T-helper 17 cell (primary cell): ENCODE results near the gene ZIC4. TPM values are rescaled to one million over a fixed set of nuclear protein-coding genes. Genes with fewer than 3 reads are reported as not detected.

Source experiments
- ATAC-seq: fragments of 150-1000 bp; cut with Tn5 transposase; 2 replicates; pipeline ENCODE4 v1.10.0; 2021; ENCODE audit warnings: mild to moderate bottlenecking, moderate library complexity
- DNase-seq, 3 donors: peaks; one replicate each; pipeline versions ENCODE4 v3.0.0 to v3.0.0-alpha.2; 2020 to 2021
- H3K9me3 ChIP-seq: one replicate; pipeline ENCODE4 v1.7.0; 2013; ENCODE audit warnings: low read length, mild to moderate bottlenecking; ENCODE audit not compliant: control insufficient read depth, poor library complexity, severe bottlenecking
- H3K27ac Mint-ChIP-seq: one replicate; pipeline ENCODE4 v1.8.0; 2022; ENCODE audit warnings: mild to moderate bottlenecking, moderate library complexity, mixed read lengths
- H3K27me3 Mint-ChIP-seq: one replicate; pipeline ENCODE4 v1.8.0; 2022; ENCODE audit warnings: mixed read lengths
- H3K36me3 Mint-ChIP-seq: one replicate; pipeline ENCODE4 v1.8.0; 2022; ENCODE audit warnings: low read depth, mixed read lengths
- H3K4me1 Mint-ChIP-seq: one replicate; pipeline ENCODE4 v1.8.0; 2022; ENCODE audit warnings: mild to moderate bottlenecking, mixed read lengths
- H3K4me3 Mint-ChIP-seq: one replicate; pipeline ENCODE4 v1.8.0; 2022; ENCODE audit warnings: mild to moderate bottlenecking, moderate library complexity, mixed read lengths
- total RNA-seq, 4 donors: library from RNA in 2 of 4; stranded (reverse) in 2 of 4; gene quantifications; one replicate each; pipeline ENCODE4 v1.2.3 and lab custom pipeline; 2022 to 2026

Gene ZIC4
- total RNA-seq, 2 donors from 2014 or later = not detected

- H3K36me3 Mint-ChIP-seq = no peaks in the 10 kb centered on the region
- DNase-seq = no peak
- no peaks in the 10 kb centered on the region for H3K4me1 Mint-ChIP-seq
- no peaks in the 10 kb centered on the region for H3K9me3 ChIP-seq
- H3K27ac Mint-ChIP-seq = no peak overlapping the region
- no peak for ATAC-seq
- peaks cover 52% of the 10 kb centered on the region for H3K27me3 Mint-ChIP-seq
- no peak overlapping the region for H3K4me3 Mint-ChIP-seq
Measured at GRCh38 chr3:147360646-147361453, 45.5 kb downstream of the ZIC4 start.

- no peak overlapping the region for H3K27ac Mint-ChIP-seq
- H3K9me3 ChIP-seq = no peaks in the 10 kb centered on the region
- H3K27me3 Mint-ChIP-seq = peaks cover 57% of the 10 kb centered on the region
- no peaks in the 10 kb centered on the region for H3K36me3 Mint-ChIP-seq
- ATAC-seq (no peak), DNase-seq (no peak)
- H3K4me3 Mint-ChIP-seq = no peak overlapping the region
- H3K4me1 Mint-ChIP-seq = no peaks in the 10 kb centered on the region
Measured at GRCh38 chr3:147360051-147360439, 46.3 kb downstream of the ZIC4 start.

DNA sequence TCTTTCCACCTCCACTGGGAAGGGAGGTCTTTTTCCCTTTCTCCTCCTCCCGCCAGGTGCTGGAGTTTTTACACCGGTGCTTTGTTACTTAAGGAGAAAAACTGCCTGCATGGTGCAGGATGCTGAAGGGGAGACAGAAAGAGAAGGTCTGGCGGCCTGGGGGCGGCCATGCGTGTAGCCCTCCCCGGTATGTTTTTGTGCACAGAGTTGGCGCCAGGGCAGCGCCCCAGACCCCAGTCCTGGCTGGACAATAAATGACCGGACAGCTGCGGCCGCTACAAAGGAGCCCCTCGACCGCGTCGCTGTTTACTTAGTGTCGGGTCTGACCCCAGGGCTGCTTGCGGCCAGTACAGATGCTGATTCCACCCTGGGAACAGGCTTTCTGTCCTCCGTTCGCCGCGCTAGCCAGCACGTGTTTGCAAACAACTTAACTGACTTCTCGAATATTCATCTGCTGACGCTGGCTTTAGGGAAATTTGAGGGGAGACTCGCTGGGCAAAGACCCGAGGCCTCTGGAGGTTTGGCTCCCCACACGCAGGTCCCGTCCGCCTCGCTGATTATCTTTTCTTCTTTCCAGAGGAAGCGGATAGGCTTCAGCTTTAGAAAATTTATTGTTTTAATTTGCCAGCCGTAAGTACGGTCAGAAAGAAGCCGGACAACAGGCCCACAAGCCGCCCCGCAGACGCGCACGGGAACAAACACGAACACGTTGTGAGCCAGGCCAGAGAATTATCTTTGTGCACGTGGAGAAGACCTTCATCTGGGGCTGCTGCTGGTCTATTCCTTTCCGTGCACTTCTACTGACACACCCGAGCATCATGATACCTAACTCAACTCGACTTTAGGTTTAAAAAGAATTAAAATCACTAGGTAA lies 46.9 kb downstream of the ZIC4 start:
- peaks cover under 1% of the 10 kb centered on the region for H3K9me3 ChIP-seq
- ATAC-seq (no peak), DNase-seq (no peak)
- H3K27me3 Mint-ChIP-seq = peaks cover 64% of the 10 kb centered on the region
- H3K4me1 Mint-ChIP-seq = no peaks in the 10 kb centered on the region
- no peak overlapping the region for H3K27ac Mint-ChIP-seq
- no peaks in the 10 kb centered on the region for H3K36me3 Mint-ChIP-seq
- no peak overlapping the region for H3K4me3 Mint-ChIP-seq

DNA sequence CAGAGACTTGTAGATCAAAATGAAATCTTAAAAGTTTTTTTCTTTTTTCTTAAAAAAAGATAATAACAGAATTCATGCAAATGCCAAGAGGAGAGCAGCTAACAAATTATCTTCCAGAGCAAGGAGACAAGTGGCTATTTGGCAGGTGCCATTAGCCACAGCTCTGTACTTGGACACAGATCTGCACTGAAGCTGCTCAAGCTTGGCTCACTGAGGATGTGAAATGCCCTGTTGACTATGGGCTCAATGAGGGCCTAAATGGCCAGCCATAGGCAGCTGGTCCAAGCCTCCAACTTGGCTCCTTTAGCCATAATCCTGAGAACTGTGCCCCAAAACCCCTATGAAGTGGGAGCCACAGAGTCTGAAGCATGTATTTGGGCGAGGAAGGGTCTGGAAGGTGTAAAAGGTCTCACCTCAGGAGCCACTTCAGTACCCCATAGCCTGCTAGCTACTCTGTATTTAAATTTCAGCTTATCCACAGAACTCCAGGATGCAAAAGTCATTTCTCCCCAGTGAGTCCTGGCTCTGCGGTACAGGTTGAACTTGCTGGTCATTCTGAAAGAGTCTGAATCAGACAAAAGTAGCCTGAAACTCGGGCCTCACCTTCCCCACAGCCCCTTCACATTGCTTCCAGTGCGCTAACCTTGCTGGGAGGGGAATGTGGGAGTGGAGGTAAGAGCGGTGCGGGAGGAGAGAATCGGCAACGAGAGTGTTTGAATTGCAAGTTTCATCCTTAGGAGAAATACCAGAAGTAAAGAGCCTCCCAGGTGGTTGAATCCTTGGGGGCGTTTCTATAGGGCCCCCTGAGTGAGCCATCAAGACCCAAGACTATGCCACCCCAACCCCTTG lies 48.0 kb downstream of the ZIC4 start:
- no peaks in the 10 kb centered on the region for H3K4me1 Mint-ChIP-seq

GRCh38 chr3:147356909-147357900 lies 49.1 kb downstream of the ZIC4 start:
- no peak for ATAC-seq
- no peaks in the 10 kb centered on the region for H3K4me1 Mint-ChIP-seq
- no peak overlapping the region for H3K27ac Mint-ChIP-seq

More for the DNA sequence above, 48.0 kb downstream of the ZIC4 start:
- peaks cover 70% of the 10 kb centered on the region for H3K27me3 Mint-ChIP-seq
- ATAC-seq (no peak), DNase-seq (no peak)
- peaks cover 2% of the 10 kb centered on the region for H3K36me3 Mint-ChIP-seq
- H3K27ac Mint-ChIP-seq = no peak overlapping the region
- H3K4me3 Mint-ChIP-seq = no peak overlapping the region
- H3K9me3 ChIP-seq = peaks cover 2% of the 10 kb centered on the region

DNA sequence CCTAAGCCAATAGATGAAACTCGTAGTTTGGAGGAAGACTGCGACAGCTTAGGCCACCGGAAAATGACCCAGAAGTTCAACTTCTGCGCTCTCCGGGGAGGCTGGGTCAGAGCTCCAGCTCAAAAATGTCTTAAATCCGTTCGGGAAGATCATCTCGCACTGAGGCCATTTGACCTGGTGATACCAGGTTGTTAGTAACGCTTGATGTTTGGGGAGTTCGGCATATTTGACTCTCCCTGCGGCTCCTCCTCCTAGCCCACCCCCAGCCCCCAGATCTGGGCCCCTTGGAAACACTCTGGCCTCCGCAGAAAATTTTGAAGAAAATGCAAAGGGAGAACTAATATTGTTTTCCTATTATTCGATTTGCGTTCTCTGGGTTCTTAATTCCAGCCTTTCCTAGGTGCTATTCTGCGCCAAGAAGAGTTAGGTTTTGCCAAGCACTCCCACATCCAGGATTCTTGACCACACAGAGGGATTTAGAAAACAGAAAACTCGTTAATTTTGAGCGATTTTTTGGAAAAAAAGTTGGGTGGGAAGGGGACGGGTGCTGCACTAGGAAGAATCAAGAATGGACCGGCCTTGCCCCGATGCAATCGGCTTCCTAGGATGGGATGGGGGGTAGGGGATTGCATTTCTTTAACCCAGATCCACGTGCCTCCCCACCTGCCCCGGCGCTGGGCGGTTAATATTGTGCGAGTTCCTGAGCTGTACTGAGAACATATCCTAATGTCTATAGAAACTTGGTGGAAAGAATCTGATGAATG lies 50.0 kb downstream of the ZIC4 start:
- peaks cover 2% of the 10 kb centered on the region for H3K9me3 ChIP-seq
- Mint-ChIP-seq H3K27ac (no peak overlapping the region), H3K36me3 (peaks cover 2% of the 10 kb centered on the region), H3K27me3 (peaks cover 65% of the 10 kb centered on the region), H3K4me3 (no peak overlapping the region), H3K4me1 (no peaks in the 10 kb centered on the region)
- DNase-seq (no peak), ATAC-seq (no peak)

More at GRCh38 chr3:147356909-147357900, 49.1 kb downstream of the ZIC4 start:
- Mint-ChIP-seq H3K27me3 (peaks cover 70% of the 10 kb centered on the region), H3K4me3 (no peak overlapping the region), H3K36me3 (peaks cover 2% of the 10 kb centered on the region)
- peaks cover 2% of the 10 kb centered on the region for H3K9me3 ChIP-seq
- no peak for DNase-seq

DNA sequence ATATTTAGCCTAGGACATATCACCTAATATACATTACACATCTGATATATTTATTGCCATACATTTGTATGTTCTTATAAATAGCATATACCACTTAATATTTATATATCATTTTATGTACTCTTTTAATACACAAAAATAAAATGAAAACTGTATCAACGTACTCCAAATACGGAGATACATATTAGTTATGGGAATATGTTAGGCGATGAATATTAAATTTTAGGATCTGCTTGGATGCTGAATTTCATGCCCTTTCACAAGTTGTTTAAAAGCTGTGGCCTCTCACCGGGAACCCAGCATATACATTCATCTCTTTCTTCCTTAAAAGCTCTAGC lies 50.6 kb downstream of the ZIC4 start:
- no peak for DNase-seq
- no peak overlapping the region for H3K4me3 Mint-ChIP-seq
- H3K9me3 ChIP-seq = peaks cover 2% of the 10 kb centered on the region
- peaks cover 2% of the 10 kb centered on the region for H3K36me3 Mint-ChIP-seq
- H3K27me3 Mint-ChIP-seq = peaks cover 63% of the 10 kb centered on the region
- ATAC-seq = no peak
- H3K27ac Mint-ChIP-seq = no peak overlapping the region
- H3K4me1 Mint-ChIP-seq = no peaks in the 10 kb centered on the region

- Mint-ChIP-seq H3K4me1 (no peaks in the 10 kb centered on the region), H3K36me3 (peaks cover 2% of the 10 kb centered on the region), H3K27me3 (peaks cover 58% of the 10 kb centered on the region), H3K4me3 (no peak overlapping the region), H3K27ac (no peak overlapping the region)
- ATAC-seq = no peak
- H3K9me3 ChIP-seq = peaks cover 2% of the 10 kb centered on the region
- DNase-seq = no peak
Measured at GRCh38 chr3:147355084-147355752, 51.1 kb downstream of the ZIC4 start.

GRCh38 chr3:147354623-147355022 lies 51.7 kb downstream of the ZIC4 start:
- ATAC-seq (no peak), DNase-seq (no peak)
- Mint-ChIP-seq H3K36me3 (peaks cover 2% of the 10 kb centered on the region), H3K27ac (peak overlapping the region; percentile 17), H3K4me3 (no peak overlapping the region), H3K27me3 (peaks cover 52% of the 10 kb centered on the region), H3K4me1 (no peaks in the 10 kb centered on the region)
- peaks cover 2% of the 10 kb centered on the region for H3K9me3 ChIP-seq

DNA sequence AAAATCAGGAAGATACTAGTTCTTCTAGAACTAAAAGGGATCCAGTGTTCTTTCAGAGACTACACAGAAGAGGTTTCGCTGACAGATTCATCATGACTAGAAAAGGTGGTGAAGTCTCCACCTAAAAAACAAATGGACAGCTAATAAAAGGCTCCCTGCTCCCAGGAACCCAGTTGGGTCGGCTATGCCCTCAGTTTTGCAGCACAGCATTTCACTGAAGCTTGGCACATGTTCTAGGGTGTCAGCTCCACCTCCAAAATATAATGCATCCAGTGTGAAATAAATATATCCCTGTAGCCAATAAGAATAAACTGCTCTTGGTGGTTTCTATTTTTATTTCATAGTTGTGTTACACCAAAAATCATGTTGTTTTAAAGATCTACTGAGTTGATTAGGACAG lies 55.0 kb downstream of the ZIC4 start:
- Mint-ChIP-seq H3K27me3 (peaks cover 22% of the 10 kb centered on the region), H3K27ac (no peak overlapping the region), H3K36me3 (peaks cover 2% of the 10 kb centered on the region), H3K4me3 (no peak overlapping the region), H3K4me1 (no peaks in the 10 kb centered on the region)
- H3K9me3 ChIP-seq = peaks cover 2% of the 10 kb centered on the region
- DNase-seq (no peak), ATAC-seq (no peak)

DNA sequence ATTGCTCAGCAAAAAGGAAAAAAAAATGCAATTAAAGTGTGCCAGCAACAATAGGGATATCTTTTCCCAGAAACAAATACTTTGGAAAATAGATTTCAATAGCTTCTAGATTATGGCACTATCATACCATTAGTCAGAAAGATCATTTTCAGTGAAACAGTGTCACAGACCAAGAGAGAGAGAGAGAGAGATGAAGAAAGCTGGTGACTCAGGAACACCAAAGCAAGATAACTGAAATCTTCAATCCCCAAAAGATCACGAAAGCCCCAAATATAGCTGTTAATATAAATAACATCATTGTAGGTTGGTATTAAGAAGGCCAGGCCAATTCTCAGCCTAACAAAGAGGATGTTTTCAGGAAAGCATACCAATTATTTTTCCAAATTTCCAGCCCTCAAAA lies 57.4 kb downstream of the ZIC4 start:
- no peaks in the 10 kb centered on the region for H3K9me3 ChIP-seq
- no peak for DNase-seq
- no peaks in the 10 kb centered on the region for H3K36me3 Mint-ChIP-seq
- H3K27ac Mint-ChIP-seq = no peak overlapping the region
- H3K27me3 Mint-ChIP-seq = peaks cover 1% of the 10 kb centered on the region
- no peak overlapping the region for H3K4me3 Mint-ChIP-seq
- ATAC-seq = no peak
- H3K4me1 Mint-ChIP-seq = no peaks in the 10 kb centered on the region
